Parathyroid adenoma (tissue), 2 donors: ENCODE results near the gene RAVER2.

Experiments used
- H2AFZ ChIP-seq: fragments of 300-600 bp; sonication (generic); one replicate; pipeline ENCODE4 v1.7.0; 2017; ENCODE audit warnings: antibody characterized with exemption, mild to moderate bottlenecking
- H3K27ac ChIP-seq: fragments of 300-600 bp; sonication (generic); one replicate; pipeline ENCODE4 v1.7.0; 2017
- H3K27me3 ChIP-seq: fragments of 300-600 bp; sonication (generic); one replicate; pipeline ENCODE4 v1.7.0; 2017; ENCODE audit warnings: low read length; ENCODE audit not compliant: control insufficient read depth, insufficient read depth
- H3K36me3 ChIP-seq: fragments of 300-600 bp; sonication (generic); one replicate; pipeline ENCODE4 v1.7.0; 2017; ENCODE audit warnings: low read length; ENCODE audit not compliant: control insufficient read depth, insufficient read depth
- H3K4me1 ChIP-seq: fragments of 300-600 bp; sonication (generic); one replicate; pipeline ENCODE4 v1.7.0; 2017; ENCODE audit warnings: control low read depth
- H3K4me2 ChIP-seq: fragments of 300-600 bp; sonication (generic); one replicate; pipeline ENCODE4 v1.7.0; 2017; ENCODE audit warnings: low read length
- H3K4me3 ChIP-seq: fragments of 300-600 bp; sonication (generic); one replicate; pipeline ENCODE4 v1.7.0; 2017; ENCODE audit warnings: low read depth, low read length
- H3K79me2 ChIP-seq: fragments of 300-600 bp; sonication (generic); one replicate; pipeline ENCODE4 v1.7.0; 2017; ENCODE audit warnings: control low read depth
- H3K9ac ChIP-seq: fragments of 300-600 bp; sonication (generic); one replicate; pipeline ENCODE4 v1.7.0; 2017; ENCODE audit warnings: mild to moderate bottlenecking
- H3K9me3 ChIP-seq: fragments of 300-600 bp; sonication (generic); one replicate; pipeline ENCODE4 v1.7.0; 2017; ENCODE audit warnings: low read length; ENCODE audit not compliant: control insufficient read depth
- CTCF ChIP-seq: fragments of 300-600 bp; sonication (generic); IDR thresholded peaks from one replicate; pipeline ENCODE4 v1.7.0; 2017; ENCODE audit warnings: antibody characterized with exemption, mild to moderate bottlenecking
- donor health status: primary hyperparathyroidism.

The RAVER2 gene

GRCh38 chr1:64873576-64873975, 128.7 kb downstream of the RAVER2 start:
- TF ChIP-seq CTCF = no peak
- Histone ChIP-seq H3K4me1 (no peaks in the 10 kb centered on the region), H3K9me3 (no peaks in the 10 kb centered on the region), H3K9ac (no peak overlapping the region), H3K4me2 (no peak overlapping the region), H3K27me3 (no peaks in the 10 kb centered on the region), H3K4me3 (no peak overlapping the region), H3K79me2 (no peaks in the 10 kb centered on the region), H3K27ac (no peak overlapping the region), H2AFZ (no peak overlapping the region), H3K36me3 (no peaks in the 10 kb centered on the region)

DNA sequence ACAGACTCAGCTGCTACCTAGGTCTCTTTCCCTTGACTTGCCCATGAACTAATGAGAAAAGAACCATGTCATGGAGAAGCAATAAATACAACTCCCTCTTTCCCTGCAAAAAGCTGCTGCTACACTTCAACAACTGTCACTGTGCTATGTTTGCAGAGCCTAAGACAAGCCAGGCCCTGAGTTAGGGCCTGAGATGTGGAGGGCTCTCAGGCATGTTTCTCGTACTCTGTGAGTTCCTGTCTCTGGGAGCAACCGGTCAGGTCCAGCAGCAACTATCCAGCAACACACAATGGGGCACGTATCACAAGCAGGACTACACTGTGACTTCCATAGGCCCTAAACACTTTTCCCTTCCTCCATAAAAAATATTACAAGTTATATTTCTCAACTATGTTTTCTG, 129.8 kb downstream of the RAVER2 start:
- Histone ChIP-seq H3K4me3 (no peak overlapping the region), H3K27ac (no peak overlapping the region), H3K27me3 (no peaks in the 10 kb centered on the region), H3K9ac (no peak overlapping the region), H3K79me2 (no peaks in the 10 kb centered on the region), H2AFZ (no peak overlapping the region), H3K9me3 (no peaks in the 10 kb centered on the region), H3K4me2 (no peak overlapping the region), H3K36me3 (no peaks in the 10 kb centered on the region), H3K4me1 (no peaks in the 10 kb centered on the region)
- no peak for TF ChIP-seq CTCF

DNA sequence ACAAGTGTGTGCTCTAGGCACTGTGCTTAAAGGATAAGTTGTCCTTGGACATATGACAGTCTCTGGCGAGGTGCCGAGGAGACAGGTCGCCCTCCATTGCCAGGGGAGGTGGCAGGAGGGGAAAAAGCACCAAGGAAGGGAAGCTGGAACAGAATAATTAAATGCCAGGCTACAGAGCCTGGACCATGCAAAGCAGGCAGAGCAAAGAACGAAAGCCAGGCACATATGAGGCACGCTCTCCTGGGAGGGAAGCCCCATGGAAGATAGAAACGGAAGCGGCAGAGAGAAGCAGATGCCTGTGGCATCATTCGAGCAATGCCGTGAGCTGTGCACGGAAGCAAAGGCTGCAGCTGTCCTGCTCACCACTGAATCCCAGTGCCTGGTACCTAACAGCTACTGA, 130.2 kb downstream of the RAVER2 start:
- Histone ChIP-seq H3K27ac (no peak overlapping the region), H3K4me2 (no peak overlapping the region), H3K79me2 (no peaks in the 10 kb centered on the region), H3K36me3 (no peaks in the 10 kb centered on the region), H2AFZ (no peak overlapping the region), H3K4me3 (no peak overlapping the region), H3K9me3 (no peaks in the 10 kb centered on the region), H3K4me1 (no peaks in the 10 kb centered on the region), H3K27me3 (no peaks in the 10 kb centered on the region), H3K9ac (no peak overlapping the region)
- TF ChIP-seq CTCF = no peak

DNA sequence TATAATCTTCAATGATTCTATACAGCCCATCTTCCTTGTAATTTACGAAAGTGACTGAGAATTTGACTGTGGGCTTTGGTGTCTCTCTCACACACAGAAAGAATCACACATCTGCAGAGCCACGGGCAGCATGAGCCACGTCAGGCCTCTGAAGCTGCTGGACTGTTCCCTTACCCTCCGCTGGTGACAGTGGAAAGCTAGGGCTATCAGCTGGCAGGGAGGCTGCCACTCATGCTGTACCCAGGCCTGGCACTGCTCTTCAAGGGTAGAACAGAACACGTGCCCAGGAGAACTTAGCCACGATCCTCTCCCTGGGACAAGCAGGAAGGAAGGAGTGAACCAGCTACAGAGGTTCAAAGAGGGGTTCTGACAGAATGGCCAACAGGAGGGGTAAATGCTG, 130.7 kb downstream of the RAVER2 start:
- Histone ChIP-seq H3K9me3 (no peaks in the 10 kb centered on the region), H3K4me3 (no peak overlapping the region), H3K36me3 (no peaks in the 10 kb centered on the region), H3K9ac (no peak overlapping the region), H3K4me1 (no peaks in the 10 kb centered on the region), H3K4me2 (no peak overlapping the region), H3K79me2 (no peaks in the 10 kb centered on the region), H3K27ac (no peak overlapping the region), H2AFZ (no peak overlapping the region), H3K27me3 (no peaks in the 10 kb centered on the region)
- no peak for TF ChIP-seq CTCF

- Histone ChIP-seq H3K4me3 (no peak overlapping the region), H3K27me3 (no peaks in the 10 kb centered on the region), H3K4me1 (no peaks in the 10 kb centered on the region), H3K27ac (no peak overlapping the region), H3K9ac (no peak overlapping the region), H3K4me2 (no peak overlapping the region), H3K9me3 (no peaks in the 10 kb centered on the region), H2AFZ (no peak overlapping the region), H3K36me3 (no peaks in the 10 kb centered on the region), H3K79me2 (no peaks in the 10 kb centered on the region)
- TF ChIP-seq CTCF = no peak
Measured at GRCh38 chr1:64877151-64877550, 132.3 kb downstream of the RAVER2 start.
